Chondrocyte (in vitro differentiated cells): Measurements from ENCODE around the gene C19orf25. TPM values are rescaled to one million over a fixed set of nuclear protein-coding genes. Genes with fewer than 3 reads are reported as not detected.
A peak's percentile ranks its signal among the peaks of the same experiment; 100 is the strongest.

Experiments
- DNase-seq: peaks from one replicate; pipeline ENCODE4 v3.0.0; 2021; ENCODE audit warnings: mixed read lengths, low spot score
- H3K27ac Mint-ChIP-seq: one replicate; pipeline ENCODE4 v1.8.0; 2021; ENCODE audit warnings: mild to moderate bottlenecking, moderate library complexity, mixed read lengths; ENCODE audit not compliant: unreplicated experiment
- H3K27me3 Mint-ChIP-seq: 2 replicates; pipeline ENCODE4 v1.8.0; 2021; ENCODE audit warnings: low read depth, mixed read lengths
- H3K36me3 Mint-ChIP-seq: 2 replicates; pipeline ENCODE4 v1.8.0; 2021; ENCODE audit warnings: low read depth, mixed read lengths
- H3K4me1 Mint-ChIP-seq: 2 replicates; pipeline ENCODE4 v1.8.0; 2021; ENCODE audit warnings: low read depth, mild to moderate bottlenecking, mixed read lengths
- H3K4me3 Mint-ChIP-seq: one replicate; pipeline ENCODE4 v1.8.0; 2021; ENCODE audit warnings: mild to moderate bottlenecking, moderate library complexity, mixed read lengths; ENCODE audit not compliant: unreplicated experiment
- H3K9me3 Mint-ChIP-seq: 2 replicates; pipeline ENCODE4 v1.8.0; 2021; ENCODE audit warnings: low read depth, mixed read lengths
- CTCF ChIP-seq: fragments of 200-600 bp; sonication (generic); IDR thresholded peaks from 2 replicates; pipeline ENCODE4 v1.5.0; 2021; ENCODE audit warnings: antibody characterized with exemption, mild to moderate bottlenecking, moderate library complexity
- total RNA-seq: library from RNA; stranded (reverse); gene quantifications from 3 replicates; pipeline ENCODE4 v1.2.1, GENCODE V29; 2021

The C19orf25 gene
- total RNA-seq, 1 donor from 2014 or later = 23.3 TPM

DNA sequence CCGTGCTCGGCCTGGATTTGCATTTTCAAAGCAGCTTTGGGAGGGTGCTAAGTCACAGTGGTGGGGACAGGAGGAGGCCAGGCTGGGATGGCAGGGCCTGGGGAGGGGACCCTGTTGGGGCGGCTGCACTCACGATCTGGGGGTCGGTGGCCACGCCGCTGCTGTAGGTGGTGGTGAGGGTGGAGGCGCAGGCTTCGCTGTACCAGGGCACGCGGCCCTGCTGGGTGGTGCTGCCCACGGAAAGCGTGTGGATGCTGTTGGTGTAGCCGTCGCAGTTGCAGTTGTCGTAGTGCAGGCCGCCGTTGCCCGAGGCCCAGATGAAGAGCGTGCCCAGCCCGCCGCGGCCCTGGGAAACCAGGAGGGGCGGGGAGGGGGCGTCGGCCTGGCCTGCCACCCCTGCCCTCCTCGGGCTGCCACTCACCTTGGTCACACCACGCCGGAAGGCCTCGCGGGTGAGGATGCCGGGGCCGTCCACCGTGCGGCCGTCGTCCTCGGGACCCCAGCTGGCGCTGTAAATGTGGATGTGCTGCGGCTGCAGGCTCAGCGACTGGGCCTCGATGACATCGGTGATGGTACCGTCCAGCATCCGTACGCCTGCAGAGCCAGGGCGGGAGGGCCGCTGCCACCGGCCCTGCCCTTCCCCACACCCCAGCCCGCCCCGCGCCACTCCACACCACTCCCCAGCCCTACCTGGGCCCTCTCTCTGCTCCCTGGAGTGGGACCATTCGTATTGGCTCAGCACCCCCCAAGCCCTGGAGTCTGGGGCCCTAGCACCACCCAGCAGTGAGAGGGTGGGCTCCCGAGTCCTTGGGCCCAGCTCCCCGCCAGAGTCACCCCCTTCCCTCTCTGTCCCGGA lies 7.9 kb upstream of the C19orf25 start:
- Mint-ChIP-seq H3K4me1 (no peaks in the 10 kb centered on the region), H3K36me3 (no peaks in the 10 kb centered on the region), H3K27ac (no peak overlapping the region), H3K9me3 (no peaks in the 10 kb centered on the region), H3K4me3 (no peak overlapping the region), H3K27me3 (peaks cover 4% of the 10 kb centered on the region)
- no peak for DNase-seq
- no peak for TF ChIP-seq CTCF

DNA sequence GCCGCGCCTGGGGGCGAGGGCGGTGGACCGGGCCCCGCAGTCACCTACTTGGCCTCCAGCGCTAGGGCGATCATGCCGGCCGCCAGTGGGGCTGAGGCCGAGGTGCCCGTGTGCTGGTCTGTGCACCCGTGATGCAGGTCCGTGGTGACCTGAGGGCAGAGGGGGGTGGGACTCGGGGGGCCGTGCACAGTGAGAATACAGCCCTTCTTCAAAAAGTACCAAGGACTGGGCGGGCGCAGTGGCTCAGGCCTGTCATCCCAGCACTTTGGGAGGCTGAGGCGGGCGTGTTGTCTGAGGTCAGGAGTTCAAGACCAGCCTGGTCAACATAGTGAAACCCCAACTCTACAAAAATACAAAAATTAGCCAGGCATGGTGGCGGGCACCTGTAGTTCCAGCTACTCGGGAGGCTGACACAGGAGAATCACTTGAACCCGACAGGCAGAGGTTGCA lies 5.0 kb upstream of the C19orf25 start:
- Mint-ChIP-seq H3K27ac (no peak overlapping the region), H3K9me3 (no peaks in the 10 kb centered on the region), H3K27me3 (no peaks in the 10 kb centered on the region), H3K36me3 (peaks cover under 1% of the 10 kb centered on the region), H3K4me1 (peaks cover 3% of the 10 kb centered on the region), H3K4me3 (no peak overlapping the region)
- no peak for TF ChIP-seq CTCF
- no peak for DNase-seq

- Mint-ChIP-seq H3K9me3 (no peaks in the 10 kb centered on the region), H3K4me1 (peaks cover 5% of the 10 kb centered on the region), H3K27ac (no peak overlapping the region), H3K27me3 (no peaks in the 10 kb centered on the region), H3K4me3 (no peak overlapping the region), H3K36me3 (peaks cover 1% of the 10 kb centered on the region)
- no peak for TF ChIP-seq CTCF
- no peak for DNase-seq
These were observed 4.3 kb upstream of the C19orf25 start for GRCh38 chr19:1483131-1483978.

DNA sequence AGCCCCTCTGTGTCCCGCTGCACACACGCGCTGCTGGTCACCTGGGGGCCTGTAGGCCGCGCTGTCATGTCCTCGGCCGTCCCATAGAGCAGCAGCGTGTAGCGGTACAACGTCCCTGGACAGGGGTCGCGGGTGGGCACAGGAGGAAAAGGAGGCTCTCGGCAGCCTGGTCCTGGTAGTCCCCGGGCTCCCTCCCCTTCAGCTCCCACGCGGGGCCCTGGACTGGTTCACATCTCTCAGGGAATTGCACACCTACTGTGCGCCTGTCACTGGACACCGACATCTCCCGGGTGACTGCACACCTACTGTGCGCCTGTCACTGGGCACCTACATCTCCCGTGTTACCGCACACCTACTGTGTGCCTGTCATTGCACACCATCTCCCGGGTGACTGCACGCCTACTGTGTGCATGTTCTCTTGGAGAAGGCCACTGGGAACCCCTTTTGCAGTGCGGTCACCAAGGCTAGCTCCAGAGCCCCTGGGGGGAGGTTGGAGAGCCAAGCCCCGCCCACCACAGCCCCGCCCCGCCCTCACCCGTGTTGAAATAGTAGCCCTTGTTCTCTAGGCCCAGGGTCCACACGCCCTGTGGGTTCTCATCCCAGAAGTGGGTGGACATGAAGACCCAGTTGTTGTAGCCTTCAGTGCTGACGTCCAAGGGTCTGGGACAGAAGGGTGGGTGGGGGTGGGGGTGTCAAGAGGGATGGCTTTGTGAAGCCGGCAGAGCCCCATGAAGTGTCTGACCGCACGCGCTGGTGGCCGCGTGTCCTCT lies 3.5 kb upstream of the C19orf25 start:
- Mint-ChIP-seq H3K4me3 (no peak overlapping the region), H3K27me3 (no peaks in the 10 kb centered on the region), H3K4me1 (peaks cover 12% of the 10 kb centered on the region), H3K27ac (no peak overlapping the region), H3K36me3 (peaks cover 1% of the 10 kb centered on the region), H3K9me3 (no peaks in the 10 kb centered on the region)
- TF ChIP-seq CTCF = no peak
- DNase-seq = peak; percentile 90

GRCh38 chr19:1481893-1482360 lies 2.9 kb upstream of the C19orf25 start:
- peak; percentile 94 for DNase-seq
- no peaks in the 10 kb centered on the region for H3K9me3 Mint-ChIP-seq
- TF ChIP-seq CTCF = no peak
- H3K4me1 Mint-ChIP-seq = peaks cover 16% of the 10 kb centered on the region
- H3K27ac Mint-ChIP-seq = no peak overlapping the region
- no peaks in the 10 kb centered on the region for H3K27me3 Mint-ChIP-seq
- peaks cover 3% of the 10 kb centered on the region for H3K36me3 Mint-ChIP-seq
- no peak overlapping the region for H3K4me3 Mint-ChIP-seq
